Stimulated activated CD4-positive, alpha-beta T cell treated with anti-CD3 and anti-CD28 coated beads, Interleukin-12 subunit alpha, Interleukin-12 subunit beta, amount 100 ng/mL, for 24 hours (primary cell): ENCODE data around the gene HAUS5.
"Not testable (repeated sequence)": the region's sequence is repeated elsewhere in the genome, so short reads cannot be mapped to it uniquely, and the experiment has no call there.

Source experiments
- DNase-seq, 2 experiments: peaks; one replicate each; pipeline ENCODE4 v3.0.0-alpha.2; 2020; ENCODE audit warnings: low read depth in 2 of 2

HAUS5 gene

GRCh38 chr19:35612559-35613321 lies at the start of gene HAUS5:
TSS of gene HAUS5 (plus strand) at chr19:35612735. CDS start at chr19:35612795, 60 bp downstream.
- peak; percentile 93 for DNase-seq

GRCh38 chr19:35562776-35563175 lies 49.8 kb upstream of the HAUS5 start:
- no peak for DNase-seq

- no peak for DNase-seq
Measured at GRCh38 chr19:35563207-35563829, 49.2 kb upstream of the HAUS5 start, which contains the start of gene ATP4A. TSS of gene ATP4A (minus strand) at chr19:35563658. CDS start at chr19:35563629, 29 bp downstream.

GRCh38 chr19:35565016-35565856 lies 47.3 kb upstream of the HAUS5 start:
- DNase-seq, result no peak

- no peak for DNase-seq
Measured at GRCh38 chr19:35566738-35567137, 45.8 kb upstream of the HAUS5 start.

- no peak for DNase-seq
Measured at GRCh38 chr19:35569281-35569781, 43.2 kb upstream of the HAUS5 start.

GRCh38 chr19:35571406-35571965 lies 41.0 kb upstream of the HAUS5 start:
- DNase-seq, result no peak

GRCh38 chr19:35577918-35578317 lies 34.6 kb upstream of the HAUS5 start:
- no peak for DNase-seq

- no peak for DNase-seq
Measured at GRCh38 chr19:35578707-35579106, 33.8 kb upstream of the HAUS5 start.

GRCh38 chr19:35582760-35583159 lies 29.8 kb upstream of the HAUS5 start:
- DNase-seq, result no peak

GRCh38 chr19:35585848-35586247 lies 26.7 kb upstream of the HAUS5 start, which contains the start of gene PMIS2:
TSS of gene PMIS2 (plus strand) at chr19:35586173. CDS start at chr19:35586260, 87 bp downstream.
- peak in 1 of 2 experiments; percentile 20 for DNase-seq

GRCh38 chr19:35587321-35587720 lies 25.2 kb upstream of the HAUS5 start:
- no peak for DNase-seq

- no peak for DNase-seq
Measured at GRCh38 chr19:35590875-35591274, 21.7 kb upstream of the HAUS5 start.

- no peak for DNase-seq
Measured at GRCh38 chr19:35592226-35592625, 20.3 kb upstream of the HAUS5 start.

- DNase-seq, result not testable (repeated sequence)
Measured at GRCh38 chr19:35595026-35595425, 17.5 kb upstream of the HAUS5 start.

GRCh38 chr19:35595928-35596327 lies 16.6 kb upstream of the HAUS5 start:
- DNase-seq, result no peak

- DNase-seq, result no peak
Measured at GRCh38 chr19:35596366-35596999, 16.1 kb upstream of the HAUS5 start.

GRCh38 chr19:35601971-35602370 lies 10.6 kb upstream of the HAUS5 start:
- no peak for DNase-seq

- not testable (repeated sequence) for DNase-seq
Measured at GRCh38 chr19:35604436-35604835, 8.1 kb upstream of the HAUS5 start.

GRCh38 chr19:35607170-35607569 lies 5.4 kb upstream of the HAUS5 start:
- DNase-seq, result not testable (repeated sequence)

GRCh38 chr19:35607661-35608060 lies 4.9 kb upstream of the HAUS5 start:
- DNase-seq, result no peak
